Cortex of kidney (tissue), 1 donor: Measurements from ENCODE around the gene NBPF8.
"Not testable (repeated sequence)": the region's sequence is repeated elsewhere in the genome, so short reads cannot be mapped to it uniquely, and the experiment has no call there.

ENCODE experiments used
- DNase-seq: peaks from one replicate; lab custom pipeline; 2025; lab: John Stamatoyannopoulos, UW

Gene NBPF8, protein sequence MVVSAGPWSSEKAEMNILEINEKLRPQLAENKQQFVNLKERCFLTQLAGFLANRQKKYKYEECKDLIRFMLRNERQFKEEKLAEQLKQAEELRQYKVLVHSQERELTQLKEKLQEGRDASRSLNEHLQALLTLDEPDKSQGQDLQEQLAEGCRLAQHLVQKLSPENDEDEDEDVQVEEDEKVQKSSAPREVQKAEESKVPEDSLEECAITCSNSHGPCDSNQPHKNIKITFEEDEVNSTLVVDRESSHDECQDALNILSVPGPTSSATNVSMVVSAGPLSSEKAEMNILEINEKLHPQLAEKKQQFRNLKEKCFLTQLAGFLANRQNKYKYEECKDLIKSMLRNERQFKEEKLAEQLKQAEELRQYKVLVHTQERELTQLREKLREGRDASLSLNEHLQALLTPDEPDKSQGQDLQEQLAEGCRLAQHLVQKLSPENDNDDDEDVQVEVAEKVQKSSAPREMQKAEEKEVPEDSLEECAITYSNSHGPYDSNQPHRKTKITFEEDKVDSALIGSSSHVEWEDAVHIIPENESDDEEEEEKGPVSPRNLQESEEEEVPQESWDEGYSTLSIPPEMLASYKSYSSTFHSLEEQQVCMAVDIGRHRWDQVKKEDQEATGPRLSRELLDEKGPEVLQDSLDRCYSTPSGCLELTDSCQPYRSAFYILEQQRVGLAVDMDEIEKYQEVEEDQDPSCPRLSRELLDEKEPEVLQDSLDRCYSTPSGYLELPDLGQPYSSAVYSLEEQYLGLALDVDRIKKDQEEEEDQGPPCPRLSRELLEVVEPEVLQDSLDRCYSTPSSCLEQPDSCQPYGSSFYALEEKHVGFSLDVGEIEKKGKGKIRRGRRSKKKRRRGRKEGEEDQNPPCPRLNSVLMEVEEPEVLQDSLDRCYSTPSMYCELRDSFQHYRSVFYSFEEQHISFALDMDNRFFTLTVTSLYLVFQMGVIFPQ

DNA sequence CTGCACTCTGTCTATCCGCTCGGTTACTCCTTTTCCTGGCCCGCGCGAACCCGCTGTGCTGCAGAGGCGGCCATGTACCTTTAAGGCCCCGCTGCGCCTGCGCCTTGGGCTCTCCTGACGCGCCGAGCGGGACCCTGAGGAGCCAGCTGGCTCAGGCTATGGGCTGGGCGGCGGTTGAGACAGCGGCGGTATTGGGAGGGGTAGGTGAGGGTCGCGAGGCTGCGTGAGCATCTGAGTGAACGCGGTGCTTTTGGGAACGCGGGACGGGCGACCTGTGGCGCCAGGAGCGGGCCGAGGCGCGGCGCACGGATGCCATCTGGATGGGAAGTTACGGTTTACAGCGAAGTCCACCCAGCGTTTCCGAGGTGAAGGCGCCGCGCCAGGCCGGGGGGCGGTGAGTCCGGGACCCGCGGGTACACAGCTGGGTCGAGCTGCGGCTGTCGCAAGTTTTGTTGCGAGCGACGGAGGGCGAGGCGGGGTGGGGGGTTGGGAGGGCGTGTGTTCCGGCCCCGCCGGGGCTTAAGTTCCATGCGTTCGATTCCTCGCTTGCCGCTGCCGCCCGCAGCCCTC, at the start of gene NBPF8:
NBPF8 (plus strand) TSS at position 125 of the 570 bp plus-strand sequence. CDS start 21,488 bp downstream, outside the sequence.
- not testable (repeated sequence) for DNase-seq

DNA sequence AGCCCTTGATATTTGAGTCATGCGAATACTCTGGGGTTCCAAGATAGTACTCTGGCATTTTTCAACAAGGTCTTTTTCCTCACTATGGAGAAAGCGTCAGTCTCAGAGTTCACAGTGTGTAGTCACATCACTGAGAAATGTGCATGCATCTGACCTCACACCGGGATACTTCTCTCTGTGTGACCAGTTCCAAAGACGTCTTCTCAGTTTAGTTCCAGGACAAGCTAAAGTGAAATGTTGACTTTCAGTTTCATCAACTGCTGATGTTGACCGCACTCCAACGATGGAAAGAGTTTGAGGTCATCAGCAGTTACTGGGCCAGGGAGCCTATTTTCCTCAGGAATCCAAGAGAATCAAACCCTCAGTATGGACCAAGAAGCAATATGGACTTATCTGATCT, 47.1 kb upstream of the NBPF8 start:
- DNase-seq = not testable (repeated sequence)

DNA sequence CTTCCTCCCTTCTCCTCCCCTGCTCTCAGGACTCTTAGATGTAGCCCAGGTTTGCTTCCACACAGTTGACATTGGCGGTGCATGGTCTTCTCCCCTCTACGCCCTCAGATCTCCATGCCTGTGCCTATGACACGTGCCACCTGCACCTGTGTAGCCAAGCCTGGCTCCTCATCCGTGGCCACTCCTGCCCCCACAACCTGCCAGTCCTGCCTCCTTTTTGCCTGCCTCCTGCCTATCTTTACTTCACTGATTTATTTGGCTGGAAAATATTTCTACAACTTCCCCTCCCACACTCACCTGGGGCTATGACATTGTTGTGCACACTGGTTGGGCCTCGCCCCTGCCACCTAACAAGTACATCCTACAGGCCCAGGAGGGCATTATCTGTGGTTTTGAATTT, 28.2 kb upstream of the NBPF8 start:
- DNase-seq = not testable (repeated sequence)

DNA sequence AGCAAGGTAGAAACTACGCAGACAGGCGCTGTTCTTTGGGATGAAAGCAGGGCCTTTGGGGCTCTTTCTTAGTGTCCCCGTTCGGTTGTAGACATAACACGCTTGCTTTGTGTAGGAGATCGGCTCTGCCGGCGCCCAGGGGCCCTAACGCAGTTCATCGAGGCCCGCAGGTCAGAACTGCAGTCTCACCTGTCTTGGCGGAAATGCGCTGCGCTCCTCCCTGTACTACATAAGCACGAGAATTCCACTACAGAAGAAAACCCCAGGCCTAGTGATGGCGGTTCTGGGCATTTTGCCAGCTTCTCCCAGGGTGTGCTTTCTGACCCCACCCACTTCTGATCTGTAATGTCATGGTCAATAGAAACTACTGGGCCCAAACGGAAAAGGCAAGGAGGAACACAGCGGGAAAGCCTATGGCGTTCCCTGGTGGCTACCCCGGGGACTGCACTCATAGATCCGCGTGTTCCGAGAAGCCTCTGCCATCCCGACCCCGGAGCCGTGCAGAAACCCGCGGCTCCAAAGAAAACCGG, 26.2 kb upstream of the NBPF8 start:
- not testable (repeated sequence) for DNase-seq

DNA sequence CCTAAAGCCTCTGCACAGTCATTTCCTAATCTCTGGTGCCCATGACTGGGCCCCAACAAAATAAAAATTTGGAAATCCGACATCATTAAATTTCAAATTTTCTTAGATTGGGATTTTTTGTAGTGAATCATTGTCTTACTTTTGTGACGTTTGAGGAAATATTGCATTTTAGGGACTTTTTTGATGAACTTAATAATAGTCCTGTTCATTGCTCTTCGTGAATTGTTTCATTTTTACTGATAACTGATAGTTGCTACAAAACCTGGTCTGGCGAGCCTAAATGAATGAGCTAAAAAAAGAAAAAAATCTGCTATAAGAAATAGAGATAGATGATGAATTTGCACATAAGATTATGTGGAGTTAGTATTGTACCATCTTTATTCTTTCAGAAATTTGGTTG, 23.5 kb upstream of the NBPF8 start:
- DNase-seq = not testable (repeated sequence)

DNA sequence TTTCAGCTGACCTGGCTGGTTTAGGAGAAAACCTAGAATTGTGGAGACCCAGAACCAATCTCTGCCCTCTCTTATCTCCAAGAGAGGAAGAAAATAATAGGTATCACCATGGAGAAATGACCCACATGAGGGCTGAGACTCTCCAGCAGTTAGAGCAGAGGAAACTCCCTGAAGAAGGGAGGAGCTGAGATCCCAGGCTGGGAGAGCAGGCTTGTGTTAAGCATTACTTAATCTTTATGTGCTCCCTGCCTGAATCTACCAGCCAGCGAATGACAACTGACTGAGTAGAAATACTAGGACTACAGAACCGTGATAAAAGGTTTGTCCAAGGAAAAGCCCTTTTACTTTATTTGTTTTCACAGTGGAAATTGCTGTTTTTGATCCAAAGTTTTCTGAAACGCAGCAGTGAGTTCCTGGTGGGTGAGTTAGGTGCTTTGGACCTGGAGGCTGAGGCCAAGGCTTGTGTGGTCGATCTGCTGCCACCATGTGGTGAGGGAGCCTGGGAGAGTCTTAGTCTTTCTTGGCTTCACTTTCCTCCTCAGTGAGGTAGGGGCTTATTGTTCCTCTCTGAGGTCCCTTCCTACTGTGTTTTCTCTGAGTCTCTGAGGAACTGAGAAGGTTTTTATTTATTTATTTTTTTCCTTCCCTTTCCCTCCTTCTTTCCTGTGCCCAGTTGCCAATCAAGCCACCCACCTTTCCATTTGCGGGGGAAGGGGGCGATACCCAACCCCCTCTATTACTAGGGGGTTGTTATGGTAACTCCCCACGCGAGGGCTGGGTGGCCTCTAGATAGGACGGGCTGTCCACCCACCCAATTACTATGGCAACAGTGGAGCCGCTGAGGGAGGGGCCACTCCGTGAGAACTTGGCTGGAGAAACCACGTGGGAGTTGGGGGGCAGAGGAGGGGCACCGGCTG, 21.3 kb upstream of the NBPF8 start:
- DNase-seq = not testable (repeated sequence)

DNA sequence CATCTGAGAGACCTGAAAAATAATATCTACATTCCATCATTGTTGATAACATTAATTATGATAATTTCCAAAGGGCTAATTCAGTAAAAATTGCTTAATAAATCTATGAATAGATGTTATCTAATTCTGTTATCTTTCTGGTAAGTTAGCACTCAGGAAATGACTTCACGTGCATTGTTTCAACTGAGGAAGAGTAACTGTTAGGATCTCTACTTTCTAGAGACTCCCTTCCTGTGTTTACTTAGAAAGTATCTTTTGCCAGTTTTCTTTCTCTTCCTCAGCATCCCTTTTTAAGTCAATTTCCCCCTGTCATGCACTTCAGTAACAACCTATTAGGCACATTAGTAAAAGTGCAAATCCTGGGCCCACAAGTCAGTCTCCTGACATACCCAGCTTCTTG, 9.5 kb upstream of the NBPF8 start:
- not testable (repeated sequence) for DNase-seq

DNA sequence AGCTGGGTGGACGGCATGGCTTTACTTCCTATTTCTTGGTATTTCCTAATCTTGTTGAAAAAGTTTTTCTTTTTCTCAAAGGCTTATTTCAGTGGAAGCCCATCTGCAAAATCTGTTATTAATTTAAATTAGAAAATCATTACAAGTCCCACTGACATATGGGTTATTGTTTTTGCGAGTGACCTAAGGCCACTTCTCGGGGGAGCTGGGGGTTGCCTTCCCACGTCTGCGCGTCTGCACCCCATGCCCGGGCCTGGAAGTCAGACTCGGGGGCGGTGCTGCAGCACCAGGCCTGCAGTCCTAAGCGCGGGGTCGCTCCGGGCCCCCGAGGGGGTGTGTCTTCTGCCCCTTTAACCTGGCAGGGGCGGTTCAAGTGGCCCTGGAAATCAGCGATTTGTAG, 384 bp upstream of the NBPF8 start:
- DNase-seq = not testable (repeated sequence)

DNA sequence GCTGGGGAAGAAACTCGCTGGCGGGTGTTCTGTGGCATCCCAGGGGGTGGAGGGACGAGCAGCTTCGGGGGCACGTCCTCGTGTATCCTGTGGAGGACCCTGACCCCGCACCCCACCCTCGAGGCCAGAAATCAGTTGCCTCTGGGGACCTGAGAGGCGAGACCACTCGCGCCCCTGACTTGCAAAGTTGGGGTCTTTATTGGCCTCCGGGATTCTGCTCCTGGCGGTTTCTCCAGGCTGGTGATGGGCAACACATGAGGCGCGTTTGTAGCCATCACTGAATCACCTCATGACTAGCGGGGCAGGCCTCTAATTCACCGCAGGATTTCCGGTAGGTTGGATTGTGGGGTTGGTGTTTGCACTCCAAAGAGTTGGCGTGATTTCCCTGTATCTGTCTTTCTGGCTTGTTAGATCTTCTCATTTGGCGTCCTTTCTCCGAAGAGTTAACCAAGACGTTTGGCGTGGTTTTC, 692 bp downstream of the NBPF8 start:
- not testable (repeated sequence) for DNase-seq

DNA sequence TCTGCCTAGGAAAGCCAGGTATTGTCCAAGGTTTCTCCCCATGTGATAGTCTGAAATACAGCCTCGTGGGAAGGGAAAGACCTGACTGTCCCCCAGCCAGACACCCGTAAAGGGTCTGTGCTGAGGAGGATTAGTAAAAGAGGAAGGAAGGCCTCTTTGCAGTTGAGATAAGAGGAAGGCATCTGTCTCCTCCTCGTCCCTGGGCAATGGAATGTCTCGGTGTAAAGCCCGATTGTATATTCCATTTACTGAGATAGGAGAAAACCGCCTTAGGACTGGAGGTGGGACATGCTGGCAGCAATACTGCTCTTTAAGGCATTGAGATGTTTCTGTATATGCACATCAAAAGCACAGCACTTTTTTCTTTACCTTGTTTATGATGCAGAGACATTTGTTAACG, 10.2 kb downstream of the NBPF8 start:
- DNase-seq = not testable (repeated sequence)

DNA sequence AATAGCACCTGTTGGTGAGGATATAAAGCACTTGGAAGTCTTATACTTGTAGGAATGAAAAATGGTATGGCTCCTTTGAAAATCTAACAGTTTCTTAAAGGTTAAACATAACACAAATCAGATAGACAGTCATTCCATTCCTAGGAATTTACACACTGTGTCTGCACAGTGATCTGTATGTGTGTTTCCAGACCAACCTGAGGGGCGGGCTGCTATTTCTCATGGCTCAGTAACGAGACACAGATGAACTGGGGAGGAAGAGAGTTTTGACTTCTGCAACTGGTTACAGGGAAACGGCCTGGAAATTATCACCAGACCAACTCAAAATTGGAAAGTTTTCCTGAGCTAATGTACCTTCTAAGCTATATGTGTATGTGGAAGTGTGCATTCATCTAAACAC, 16.8 kb downstream of the NBPF8 start:
- DNase-seq = not testable (repeated sequence)

DNA sequence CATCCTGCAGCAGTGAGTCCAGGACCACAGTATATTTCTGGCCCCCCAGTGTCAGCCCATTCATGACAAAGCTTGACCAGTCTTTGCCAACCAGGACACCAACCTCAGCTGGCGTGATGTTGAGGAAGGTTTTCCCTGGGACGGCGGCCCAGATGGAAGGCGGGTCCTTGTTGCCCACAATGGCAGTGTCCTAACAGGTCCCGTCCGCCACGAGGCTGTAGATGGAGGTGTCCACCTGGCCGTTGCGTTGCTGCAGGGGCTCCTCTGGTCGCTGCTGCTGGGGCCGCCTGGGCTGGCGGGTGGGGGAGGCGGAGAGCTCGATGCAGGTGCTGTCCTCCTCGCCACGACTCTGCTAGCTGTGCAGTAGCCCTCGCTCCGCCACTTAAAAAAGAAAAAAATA, 19.0 kb downstream of the NBPF8 start:
- not testable (repeated sequence) for DNase-seq

DNA sequence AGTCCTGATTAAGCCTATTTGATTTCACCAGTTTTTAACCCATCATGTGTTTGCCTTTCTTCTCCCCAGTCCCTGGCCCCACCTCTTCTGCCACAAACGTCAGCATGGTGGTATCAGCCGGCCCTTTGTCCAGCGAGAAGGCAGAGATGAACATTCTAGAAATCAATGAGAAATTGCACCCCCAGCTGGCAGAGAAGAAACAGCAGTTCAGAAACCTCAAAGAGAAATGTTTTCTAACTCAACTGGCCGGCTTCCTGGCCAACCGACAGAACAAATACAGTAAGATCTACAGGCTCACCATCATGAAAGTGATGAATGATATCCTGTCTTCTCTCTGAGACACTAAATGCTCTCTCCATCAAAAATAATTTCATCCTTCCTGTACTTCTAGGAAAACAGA, 34.3 kb downstream of the NBPF8 start:
- DNase-seq = not testable (repeated sequence)
